Inferior parietal cortex (tissue), 1 donor: Measurements from ENCODE around the gene SSU72.
A peak's percentile ranks its signal among the peaks of the same experiment; 100 is the strongest.
"Not testable (repeated sequence)": the region's sequence is repeated elsewhere in the genome, so short reads cannot be mapped to it uniquely, and the experiment has no call there.

ENCODE experiments used
- DNase-seq: peaks from one replicate; pipeline ENCODE4 v3.0.0-alpha.2; 2016; ENCODE audit errors: extremely low spot score

The SSU72 gene

DNA sequence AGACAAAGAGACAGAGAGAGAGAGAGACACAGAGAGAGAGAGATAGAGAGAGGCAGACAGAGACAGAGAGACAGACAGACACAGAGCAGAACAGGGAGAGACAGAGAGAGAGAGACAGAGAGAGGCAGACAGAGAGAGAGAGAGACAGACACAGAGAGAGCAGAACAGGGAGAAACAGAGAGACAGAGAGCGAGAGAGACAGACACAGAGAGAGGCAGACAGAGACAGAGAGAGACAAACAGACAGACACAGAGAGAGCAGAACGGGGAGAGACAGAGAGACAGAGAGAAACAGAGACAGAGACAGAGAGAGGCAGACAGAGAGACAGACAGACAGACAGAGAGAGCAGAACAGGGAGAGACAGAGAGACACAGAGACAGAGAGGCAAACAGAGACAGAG is 20.7 kb upstream of the SSU72 start:
- DNase-seq = not testable (repeated sequence)

GRCh38 chr1:1594602-1595260 is 20.1 kb upstream of the SSU72 start:
- DNase-seq = no peak

GRCh38 chr1:1593834-1594601 is 19.4 kb upstream of the SSU72 start:
- DNase-seq = no peak

DNA sequence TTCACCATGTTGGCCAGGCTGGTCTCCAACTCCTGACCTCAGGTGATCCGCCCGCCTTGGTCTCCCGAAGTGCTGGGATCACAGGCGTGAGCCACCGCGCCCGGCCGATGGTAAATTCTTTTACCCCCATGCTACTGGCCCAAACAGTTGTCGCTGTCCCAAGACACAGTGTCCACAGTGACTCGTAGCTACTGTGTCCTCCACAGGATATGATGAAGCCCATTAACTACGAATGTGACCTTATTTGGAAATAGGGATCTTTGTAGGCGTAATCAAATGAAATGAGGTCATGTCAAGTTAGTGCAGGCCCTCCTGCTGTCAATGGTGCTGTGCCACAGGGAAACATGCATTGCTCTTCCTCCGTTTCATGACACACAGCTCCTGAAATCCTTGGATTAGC is 16.8 kb upstream of the SSU72 start:
- no peak for DNase-seq

DNA sequence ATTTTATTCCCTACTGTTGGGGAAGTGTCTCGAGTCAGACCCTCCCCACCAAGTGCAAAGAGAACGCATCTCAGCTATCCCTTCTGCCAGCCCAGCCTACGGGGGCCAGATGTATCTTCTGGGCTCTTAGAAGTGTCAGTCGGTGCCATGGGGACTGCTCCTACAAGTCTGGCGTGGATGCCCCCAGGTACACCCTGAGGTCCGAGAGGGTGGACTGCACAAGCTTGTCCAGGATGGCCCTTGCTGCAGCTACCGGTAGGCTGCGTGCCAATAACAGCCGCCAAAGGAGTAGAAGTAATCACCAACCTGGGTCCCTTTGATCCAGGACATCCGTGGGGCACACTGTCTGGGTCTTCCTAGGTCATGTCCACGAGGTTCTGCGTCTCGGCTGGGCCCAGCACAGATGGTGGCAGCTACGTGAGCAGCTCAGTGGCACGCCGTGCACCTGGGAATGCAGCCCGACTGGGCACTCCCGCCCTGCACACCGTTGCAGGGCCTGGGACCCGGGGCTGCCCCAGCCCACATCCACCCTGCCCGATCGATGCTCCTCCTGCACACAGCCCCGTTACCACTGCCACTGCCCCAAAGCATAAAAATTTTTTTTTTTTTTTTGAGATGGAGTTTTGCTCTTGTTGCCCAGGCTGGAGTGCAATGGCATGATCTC is 8.8 kb upstream of the SSU72 start:
- DNase-seq = no peak

GRCh38 chr1:1582585-1583346 is 8.1 kb upstream of the SSU72 start:
- no peak for DNase-seq

DNA sequence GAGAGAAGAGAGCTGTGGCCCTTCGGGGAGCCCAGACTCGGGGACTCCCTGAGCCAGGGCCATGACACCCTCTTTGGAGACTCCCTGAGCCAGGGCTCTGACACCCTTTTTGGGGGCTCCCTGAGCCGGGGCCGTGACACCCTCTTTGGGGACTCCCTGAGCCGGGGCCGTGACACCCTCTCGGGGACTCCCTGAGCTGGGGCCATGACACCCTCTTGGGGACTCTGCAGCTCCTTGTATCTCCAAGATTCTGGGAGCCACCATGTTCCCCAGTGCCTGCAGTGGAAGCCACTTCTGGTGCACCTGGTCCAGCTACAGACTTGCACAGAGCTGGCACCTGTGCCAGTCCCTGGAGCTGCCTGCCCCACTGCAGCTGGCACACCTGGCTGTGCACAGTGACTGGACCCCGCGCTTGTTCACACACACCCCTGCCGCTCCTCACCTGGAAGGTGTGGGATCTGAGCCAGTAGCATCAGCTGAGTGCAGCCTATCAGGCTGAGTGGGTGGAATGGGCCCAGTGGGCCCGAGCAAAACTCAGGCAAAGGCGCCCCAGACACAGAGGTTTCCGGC is 3.8 kb upstream of the SSU72 start:
- DNase-seq = no peak

DNA sequence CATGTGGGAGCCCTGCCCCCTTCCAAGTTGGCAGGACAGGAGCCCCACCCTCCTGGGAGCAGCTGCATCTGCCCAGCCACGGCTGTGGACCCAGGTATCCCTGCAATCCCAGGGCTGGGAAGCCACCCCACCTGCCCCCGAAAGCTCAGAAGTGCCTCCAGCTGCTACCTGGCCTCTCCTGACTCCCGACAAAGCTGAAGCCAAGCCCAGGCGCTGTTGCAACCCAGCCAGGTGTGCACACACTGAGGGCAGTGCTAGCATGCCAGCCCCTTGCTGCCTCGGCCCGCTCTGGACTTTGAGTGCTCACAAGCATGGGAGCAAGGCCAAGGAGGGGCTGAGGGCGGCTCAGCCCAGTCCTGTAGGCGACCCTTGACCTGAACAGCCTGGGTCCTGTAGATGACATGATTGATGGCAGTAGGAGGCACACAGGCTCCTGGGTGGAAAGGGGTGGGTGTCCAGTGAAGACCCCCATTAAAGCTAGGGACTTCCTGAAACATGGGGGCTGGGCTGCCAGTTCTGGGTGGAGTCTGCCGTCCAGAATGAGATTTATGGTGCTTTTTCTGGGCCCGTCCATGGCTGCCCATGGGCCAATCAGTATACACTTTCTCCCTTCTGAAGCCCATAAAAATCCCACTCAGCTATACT is 2.8 kb upstream of the SSU72 start:
- no peak for DNase-seq

- peak; percentile 59 for DNase-seq
These were observed 581 bp downstream of the SSU72 start for GRCh38 chr1:1573843-1574720.

DNA sequence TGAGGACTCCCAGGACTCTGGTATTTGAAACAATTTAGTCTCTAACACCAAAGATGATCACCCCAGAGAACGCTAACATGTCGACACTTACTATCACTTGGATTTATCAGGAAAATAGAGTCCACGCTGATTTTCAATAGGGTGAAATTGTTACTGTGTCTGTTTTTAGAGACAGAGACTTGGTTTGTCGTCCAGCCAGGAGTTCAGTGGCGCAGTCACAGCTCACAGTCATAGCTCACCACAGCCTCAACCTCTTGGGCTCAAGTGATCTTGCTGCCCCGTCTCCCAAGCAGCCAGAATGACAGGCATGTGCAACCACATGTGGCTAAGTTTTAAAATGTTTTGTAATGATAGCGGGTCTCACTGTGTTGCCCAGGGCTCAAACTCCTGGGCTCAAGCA is 5.3 kb downstream of the SSU72 start:
- no peak for DNase-seq

DNA sequence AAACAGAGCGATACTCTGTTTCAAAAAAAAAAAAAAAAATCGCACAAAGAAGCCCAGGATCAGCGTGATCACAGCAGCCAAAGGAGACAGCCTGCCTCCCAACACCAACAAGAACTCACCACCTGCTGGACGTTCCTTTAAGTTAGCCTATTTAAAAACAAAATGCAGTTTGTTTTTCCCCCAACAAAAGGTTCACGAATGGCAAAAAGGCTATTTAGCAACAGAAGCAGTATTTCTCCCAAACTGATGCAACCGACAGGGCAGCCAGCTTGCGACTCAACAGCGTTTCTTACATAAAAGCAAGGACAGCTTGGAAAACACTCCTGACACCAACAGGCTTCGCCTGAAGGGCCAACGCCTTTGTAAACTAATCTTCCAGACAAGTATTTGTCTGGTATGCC is 6.8 kb downstream of the SSU72 start:
- DNase-seq = no peak

GRCh38 chr1:1567152-1567875 is 7.3 kb downstream of the SSU72 start:
- no peak for DNase-seq

GRCh38 chr1:1565340-1565739 is 9.3 kb downstream of the SSU72 start:
- DNase-seq = no peak

- no peak for DNase-seq
These were observed 10.4 kb downstream of the SSU72 start for GRCh38 chr1:1564268-1564667.

DNA sequence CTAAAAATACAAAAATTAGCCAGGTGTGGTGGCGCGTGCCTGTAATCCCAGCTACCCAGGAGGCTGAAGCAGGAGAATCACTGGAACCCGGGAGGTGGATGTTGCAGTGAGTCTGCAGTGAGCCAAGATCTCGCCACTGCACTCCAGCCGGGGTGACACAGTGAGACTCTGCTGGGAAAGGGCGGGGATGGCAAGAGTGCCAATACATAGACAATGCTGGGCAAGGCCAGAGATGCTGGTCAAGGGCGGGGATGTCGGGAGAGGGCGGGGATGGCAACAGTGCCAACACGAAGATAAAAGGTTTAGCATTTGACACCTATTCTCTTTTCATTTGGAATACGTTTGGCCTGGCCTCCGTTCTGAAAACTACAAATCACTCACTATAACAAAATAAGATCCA is 11.0 kb downstream of the SSU72 start:
- DNase-seq = no peak

GRCh38 chr1:1562556-1563195 is 12.0 kb downstream of the SSU72 start:
- DNase-seq = no peak

DNA sequence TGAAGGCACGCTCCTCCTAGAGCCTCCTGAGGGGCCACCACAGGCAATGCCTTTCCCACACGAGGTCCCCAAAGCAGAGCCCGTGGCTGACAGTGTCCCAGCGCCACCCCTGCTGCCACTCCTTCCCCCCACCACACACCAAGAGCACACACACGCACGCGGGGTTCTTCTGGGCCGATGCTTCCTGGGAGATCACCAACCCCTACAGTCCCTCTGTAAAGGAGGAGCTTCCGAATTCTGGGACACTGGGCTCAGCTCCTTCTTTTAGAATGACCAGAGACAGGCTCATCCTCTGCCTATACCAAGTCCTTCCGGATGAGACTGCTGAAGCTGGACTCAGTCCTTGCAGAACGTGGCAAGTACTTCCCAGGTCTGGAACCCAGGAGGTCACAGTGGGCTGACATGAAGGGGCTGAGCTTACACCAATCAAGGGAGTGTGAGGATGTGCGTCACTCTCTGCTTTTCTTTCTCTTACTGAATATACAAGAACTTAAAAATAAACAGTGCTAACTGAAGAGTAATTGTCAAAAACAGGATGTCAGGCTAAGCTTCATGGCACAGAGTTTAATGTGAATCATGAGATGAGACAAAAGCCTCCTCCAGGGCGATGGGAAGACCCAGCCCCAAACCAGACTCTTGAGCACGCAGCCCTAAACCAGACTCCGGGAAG is 12.7 kb downstream of the SSU72 start:
- DNase-seq = no peak

DNA sequence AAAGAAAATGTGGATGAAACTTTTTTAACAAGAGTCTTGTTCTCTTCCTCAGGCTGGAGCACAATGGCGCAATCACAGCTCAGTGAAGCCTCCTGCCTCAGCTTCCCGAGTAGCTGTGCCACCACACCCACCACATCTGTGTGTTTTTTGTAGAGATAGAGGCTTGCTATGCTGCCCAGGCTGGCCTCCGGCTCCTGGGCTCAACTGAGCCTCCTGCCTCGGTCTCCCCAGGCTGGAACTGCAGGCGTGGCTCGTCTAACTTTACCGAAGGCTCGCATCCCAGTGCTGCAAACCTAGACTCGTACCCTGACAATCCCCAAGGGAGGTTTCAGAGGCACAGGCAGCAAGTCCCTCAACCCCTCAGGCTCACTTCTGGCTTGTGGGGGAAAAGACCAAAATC is 14.5 kb downstream of the SSU72 start:
- DNase-seq = no peak

GRCh38 chr1:1559066-1559465 is 15.6 kb downstream of the SSU72 start:
- DNase-seq = no peak
